GM20000 (cell line): ENCODE results near the gene EGFR.

Source experiments
- DNase-seq: peaks from one replicate; pipeline ENCODE4 v3.0.0; 2012; ENCODE audit warnings: low spot score
- CTCF ChIP-seq: IDR thresholded peaks from 2 replicates; pipeline ENCODE4 v1.5.1; 2012; ENCODE audit warnings: mild to moderate bottlenecking, control low read depth; ENCODE audit errors: extremely low read depth, missing control alignments

Gene EGFR

DNA sequence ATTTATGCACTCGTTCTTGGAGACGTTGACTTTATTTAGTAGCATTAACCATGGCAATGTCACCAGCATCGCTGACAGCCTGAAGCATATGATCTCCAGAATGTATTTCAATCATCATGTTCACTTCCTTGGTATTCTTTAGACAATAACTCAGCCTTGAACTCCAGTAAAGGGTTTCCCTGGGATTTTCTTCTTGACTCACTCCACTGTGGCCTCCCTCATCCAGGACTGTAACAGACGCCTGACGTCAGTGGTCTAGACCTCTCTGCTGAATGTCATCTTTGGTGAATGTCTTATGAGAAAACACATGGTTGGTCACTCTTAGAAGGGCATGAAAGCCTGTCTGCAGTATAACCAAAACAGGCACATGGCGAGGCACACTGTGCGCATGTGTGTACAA lies 64.4 kb downstream of the EGFR start:
- no peak for TF ChIP-seq CTCF
- DNase-seq = no peak

DNA sequence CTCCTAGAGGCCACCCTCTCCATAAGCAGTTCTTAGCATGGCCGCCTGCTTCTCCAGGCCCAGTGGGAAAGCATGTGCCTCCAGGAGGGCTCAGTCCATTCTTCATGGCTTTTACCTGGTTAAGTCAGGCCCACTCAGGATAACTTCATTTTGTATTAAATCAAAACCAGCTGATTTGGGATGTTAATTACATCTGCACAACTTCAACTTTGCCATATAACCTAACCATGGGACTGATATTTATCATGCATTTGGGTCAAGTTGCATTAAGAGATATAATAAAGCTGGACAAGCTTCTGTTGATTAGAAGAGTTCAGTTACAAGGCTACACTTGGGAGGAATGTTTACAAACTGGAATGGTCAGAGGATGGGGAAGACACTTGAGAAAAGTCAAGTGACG lies 65.5 kb downstream of the EGFR start:
- no peak for DNase-seq
- TF ChIP-seq CTCF = no peak

GRCh38 chr7:55085511-55086412 lies 66.9 kb downstream of the EGFR start:
- no peak for DNase-seq
- no peak for TF ChIP-seq CTCF

DNA sequence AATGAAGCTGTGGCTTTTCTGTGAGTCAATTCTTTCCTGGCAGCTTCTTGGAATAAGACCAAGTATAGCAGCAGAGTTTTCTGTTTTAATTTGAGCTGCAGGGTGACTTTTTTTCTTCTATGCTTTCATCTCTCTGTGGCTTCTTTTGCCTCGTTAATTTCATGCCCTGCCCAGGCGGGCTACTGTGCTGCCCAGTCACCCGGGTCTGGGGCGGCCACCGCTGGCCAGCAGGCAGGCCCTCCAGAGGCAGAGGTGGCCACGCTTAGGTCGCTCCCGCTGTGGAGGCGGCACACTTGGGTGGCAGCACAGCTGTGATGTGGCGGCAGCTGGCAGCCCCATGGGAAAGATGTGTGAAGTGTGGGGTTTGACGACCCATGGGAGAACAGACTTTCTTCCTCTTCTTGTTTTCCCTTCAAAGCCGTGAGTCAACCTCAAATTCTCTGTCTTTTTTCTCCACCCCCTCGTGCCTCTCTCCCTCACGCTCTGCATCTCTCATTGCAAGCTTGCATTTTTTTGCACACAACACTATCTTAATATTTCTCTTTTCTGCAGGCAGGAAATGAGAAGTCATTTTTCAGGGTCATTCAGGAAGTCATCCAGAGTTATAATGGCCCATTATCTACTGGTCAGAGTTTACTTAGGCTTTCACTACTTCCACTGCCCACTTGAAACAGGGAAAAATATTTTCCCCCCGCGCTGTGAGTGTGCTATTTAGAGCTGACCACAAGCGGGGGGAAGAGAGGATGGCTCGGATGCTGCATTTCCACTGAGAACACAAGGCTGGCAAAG lies 67.8 kb downstream of the EGFR start:
- no peak for TF ChIP-seq CTCF
- peak; percentile 61 for DNase-seq

GRCh38 chr7:55087521-55087961 lies 68.7 kb downstream of the EGFR start:
- no peak for DNase-seq

GRCh38 chr7:55088107-55088506 lies 69.3 kb downstream of the EGFR start:
- DNase-seq = no peak
- TF ChIP-seq CTCF = no peak

More at GRCh38 chr7:55087521-55087961, 68.7 kb downstream of the EGFR start:
- no peak for TF ChIP-seq CTCF

DNA sequence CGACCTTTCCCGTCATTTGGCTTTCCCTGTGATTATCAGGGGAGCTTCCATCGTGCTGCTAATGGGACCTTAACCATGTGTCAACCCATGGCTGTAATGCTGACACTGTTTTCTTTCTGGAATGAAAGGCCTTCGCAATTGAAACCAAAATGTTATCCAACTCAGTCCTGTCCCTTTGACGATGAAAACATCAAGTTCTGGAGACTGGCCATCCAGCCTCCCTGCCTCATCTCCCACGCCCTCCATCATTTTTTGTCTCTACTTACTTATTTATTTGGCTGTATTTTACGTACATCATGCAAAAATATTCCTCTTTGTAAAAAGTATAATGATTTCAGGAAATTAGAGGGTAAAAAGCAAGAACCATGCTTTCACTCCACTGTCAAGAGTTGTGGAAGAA lies 69.8 kb downstream of the EGFR start:
- no peak for TF ChIP-seq CTCF
- no peak for DNase-seq
